SU-DHL-6 (cell line): ENCODE data around the gene CACNA2D1.

Experiments
- H2AFZ ChIP-seq: fragments of 200-600 bp; sonication (generic); 2 replicates; pipeline ENCODE4 v1.6.1; 2014; ENCODE audit warnings: low read depth, mild to moderate bottlenecking, moderate library complexity, mixed read lengths, antibody characterized with exemption, low read length; ENCODE audit not compliant: severe bottlenecking
- H3F3A ChIP-seq: fragments of 200-600 bp; shearing (Covaris generic); 2 replicates; pipeline ENCODE4 v1.6.0; 2016; ENCODE audit warnings: antibody characterized with exemption, mild to moderate bottlenecking; ENCODE audit not compliant: insufficient read depth
- H3K27ac ChIP-seq: fragments of 200-600 bp; sonication (generic); 2 replicates; pipeline ENCODE4 v1.5.1; 2016; ENCODE audit warnings: low read depth, mild to moderate bottlenecking, low read length, moderate library complexity, mixed read lengths
- H3K27me3 ChIP-seq: fragments of 200-600 bp; sonication (generic), shearing (Covaris generic); 2 replicates; pipeline ENCODE4 v1.6.0; 2014; ENCODE audit warnings: mild to moderate bottlenecking, low read length
- H3K36me3 ChIP-seq: fragments of 200-600 bp; sonication (generic); 2 replicates; pipeline ENCODE4 v1.6.1; 2014; ENCODE audit warnings: mild to moderate bottlenecking, low read length, mixed read lengths
- H3K4me2 ChIP-seq: fragments of 300-600, 200-600 bp; shearing (Covaris generic), sonication (generic); 2 replicates; pipeline ENCODE4 v1.6.0; 2014; ENCODE audit warnings: low read length, low read depth, mild to moderate bottlenecking; ENCODE audit not compliant: poor library complexity, severe bottlenecking
- H3K4me3 ChIP-seq: fragments of 200-600 bp; sonication (generic); 2 replicates; pipeline ENCODE4 v1.5.1; 2014; ENCODE audit warnings: antibody characterized with exemption, low read length, mild to moderate bottlenecking, mixed read lengths; ENCODE audit not compliant: insufficient read depth, poor library complexity, severe bottlenecking
- H3K79me2 ChIP-seq: fragments of 200-600 bp; sonication (generic); 2 replicates; pipeline ENCODE4 v1.6.1; 2014; ENCODE audit warnings: mild to moderate bottlenecking, low read length, moderate library complexity; ENCODE audit not compliant: insufficient read depth
- H3K9ac ChIP-seq: fragments of 200-600 bp; sonication (generic); 2 replicates; pipeline ENCODE4 v1.7.0; 2014; ENCODE audit warnings: mild to moderate bottlenecking, low read length
- H3K9me2 ChIP-seq: fragments of 200-600 bp; sonication (generic); replicated peaks from 2 replicates; pipeline ENCODE4 v1.6.1; 2014; ENCODE audit warnings: low read length; ENCODE audit not compliant: insufficient read depth
- H3K9me3 ChIP-seq: fragments of 200-600 bp; sonication (generic); 2 replicates; pipeline ENCODE4 v1.6.1; 2014; ENCODE audit warnings: low read length, mixed read lengths; ENCODE audit not compliant: insufficient read depth
- H4K20me1 ChIP-seq: fragments of 200-600 bp; sonication (generic); 2 replicates; pipeline ENCODE4 v1.6.1; 2014; ENCODE audit warnings: low read depth, mild to moderate bottlenecking, antibody characterized with exemption, low read length, moderate library complexity, mixed read lengths
- CTCF ChIP-seq: fragments of 200-600 bp; sonication (generic); IDR thresholded peaks from one replicate; pipeline ENCODE4 v1.5.1; 2017; ENCODE audit warnings: antibody characterized with exemption, mild to moderate bottlenecking, low read length, moderate library complexity; ENCODE audit not compliant: insufficient read depth, poor library complexity, severe bottlenecking
- EZH2phosphoT487 ChIP-seq: fragments of 200-600 bp; sonication (generic), shearing (Covaris generic); conservative IDR thresholded peaks from 2 replicates; pipeline ENCODE4 v1.6.1; 2018; ENCODE audit warnings: mild to moderate bottlenecking, antibody characterized with exemption, low read length, moderate library complexity, mixed read lengths

Gene CACNA2D1

GRCh38 chr7:82404094-82404493 lies 39.5 kb downstream of the CACNA2D1 start:
- Histone ChIP-seq H3K27ac (no peak overlapping the region), H3K4me2 (no peak overlapping the region), H3K36me3 (no peaks in the 10 kb centered on the region), H3K79me2 (no peaks in the 10 kb centered on the region), H4K20me1 (no peaks in the 10 kb centered on the region), H3K9me3 (no peaks in the 10 kb centered on the region), H3K9ac (no peak overlapping the region), H3K9me2 (no peaks in the 10 kb centered on the region), H3K4me3 (no peak overlapping the region), H3F3A (no peaks in the 10 kb centered on the region), H2AFZ (no peak overlapping the region), H3K27me3 (no peaks in the 10 kb centered on the region)
- TF ChIP-seq EZH2phosphoT487 (no peak), CTCF (no peak)

- Histone ChIP-seq H3K27me3 (no peaks in the 10 kb centered on the region), H3K27ac (no peak overlapping the region), H2AFZ (no peak overlapping the region), H3K9me2 (no peaks in the 10 kb centered on the region), H3K4me2 (no peak overlapping the region), H3K9me3 (no peaks in the 10 kb centered on the region), H3K79me2 (no peaks in the 10 kb centered on the region), H3K9ac (no peak overlapping the region), H3K4me3 (no peak overlapping the region), H3K36me3 (no peaks in the 10 kb centered on the region), H4K20me1 (no peaks in the 10 kb centered on the region), H3F3A (no peaks in the 10 kb centered on the region)
- TF ChIP-seq CTCF (no peak), EZH2phosphoT487 (no peak)
Measured at GRCh38 chr7:82397879-82398524, 45.6 kb downstream of the CACNA2D1 start.

- no peak for TF ChIP-seq EZH2phosphoT487
- no peak for TF ChIP-seq CTCF
- Histone ChIP-seq H3K36me3 (no peaks in the 10 kb centered on the region), H3K4me2 (no peak overlapping the region), H3F3A (no peaks in the 10 kb centered on the region), H3K9ac (no peak overlapping the region), H2AFZ (no peak overlapping the region), H3K27ac (no peak overlapping the region), H3K4me3 (no peak overlapping the region), H4K20me1 (no peaks in the 10 kb centered on the region), H3K79me2 (no peaks in the 10 kb centered on the region), H3K27me3 (no peaks in the 10 kb centered on the region), H3K9me3 (peaks cover 9% of the 10 kb centered on the region; the same call in 1 of the 2 replicates), H3K9me2 (no peaks in the 10 kb centered on the region)
Measured at GRCh38 chr7:82396343-82396742, 47.2 kb downstream of the CACNA2D1 start.
